ENCODE data around the gene ZNF329.

- TF ChIP-seq TRIM24 (CRISPR knock-in tag; IDR thresholded peaks at IDR 0.05) (no peak), GLMP (CRISPR knock-in tag; IDR thresholded peaks at IDR 0.05; ENCODE audit: borderline replicate concordance) (no peak), ZNF503 (CRISPR knock-in tag; IDR thresholded peaks at IDR 0.05) (no peak), SALL2 (CRISPR knock-in tag; IDR thresholded peaks at IDR 0.05) (no peak), TERF1 (CRISPR knock-in tag; IDR thresholded peaks at IDR 0.05) (no peak), JUNB (CRISPR knock-in tag; IDR thresholded peaks at IDR 0.05; ENCODE audit: borderline replicate concordance) (no peak), CEBPG (CRISPR knock-in tag; IDR thresholded peaks at IDR 0.05) (no peak), TARDBP (CRISPR knock-in tag; IDR thresholded peaks at IDR 0.05) (no peak), SIN3A (IDR thresholded peaks at IDR 0.05; ENCODE audit: borderline replicate concordance, low read depth, low read length) (no peak), MAFK (conservative IDR thresholded peaks at IDR 0.05 in 1 of 2, IDR thresholded peaks at IDR 0.05 in 1 of 2; ENCODE audit: low read length in 2 of 2) (no peak), NFE2L2 (IDR thresholded peaks at IDR 0.05; ENCODE audit: low read length) (no peak)
Measured at GRCh38 chr19:58107778-58108545, 42.6 kb downstream of the ZNF329 start.
